NB4 (cell line): ENCODE measurements around the gene MYLK.

Experiments used
- DNase-seq: peaks from one replicate; pipeline ENCODE4 v3.0.0; 2010; ENCODE audit warnings: low read depth
- H3K4me3 ChIP-seq: one replicate; pipeline ENCODE4 v1.5.1; 2011; ENCODE audit warnings: mild to moderate bottlenecking, low read depth, low read length, moderate library complexity
- MYC ChIP-seq: IDR thresholded peaks from 2 replicates; pipeline ENCODE4 v1.6.1; 2011; ENCODE audit warnings: low read depth, low read length
- POLR2A ChIP-seq: IDR thresholded peaks from 2 replicates; pipeline ENCODE4 v1.6.1; 2011; ENCODE audit warnings: mild to moderate bottlenecking; ENCODE audit not compliant: insufficient read length; ENCODE audit errors: extremely low read depth
- TF ChIP-seq, protein P1 (sequence below): IDR thresholded peaks from 2 replicates; pipeline ENCODE4 v1.6.1; 2011; ENCODE audit warnings: low read depth, low read length
- TF ChIP-seq, protein P2 (sequence below): IDR thresholded peaks from one replicate; pipeline ENCODE4 v1.5.1; 2012; ENCODE audit warnings: low read depth, low read length

MYLK gene

DNA sequence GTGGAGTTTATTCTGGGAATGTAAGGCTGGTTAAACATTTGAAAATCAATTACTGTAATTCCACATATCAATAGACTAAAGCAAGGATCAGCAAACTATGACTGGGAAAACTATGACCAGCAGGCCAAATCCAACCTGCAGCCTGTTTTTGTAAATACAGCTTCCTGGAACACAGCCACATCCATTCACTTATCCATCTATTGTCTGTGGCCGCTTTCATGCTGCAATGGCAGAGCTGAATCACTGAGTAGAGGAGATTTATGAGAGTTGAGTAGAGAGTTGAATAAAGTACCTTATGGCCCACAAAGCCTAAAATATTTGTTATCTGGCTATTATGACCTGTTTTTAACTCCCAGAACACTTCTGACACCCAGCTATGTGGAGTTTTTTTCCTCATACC lies 12.2 kb downstream of the MYLK start:
- TF ChIP-seq, protein P1, sequence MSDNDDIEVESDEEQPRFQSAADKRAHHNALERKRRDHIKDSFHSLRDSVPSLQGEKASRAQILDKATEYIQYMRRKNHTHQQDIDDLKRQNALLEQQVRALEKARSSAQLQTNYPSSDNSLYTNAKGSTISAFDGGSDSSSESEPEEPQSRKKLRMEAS, result no peak
- TF ChIP-seq MYC (no peak), POLR2A (no peak)
- TF ChIP-seq, protein P2, sequence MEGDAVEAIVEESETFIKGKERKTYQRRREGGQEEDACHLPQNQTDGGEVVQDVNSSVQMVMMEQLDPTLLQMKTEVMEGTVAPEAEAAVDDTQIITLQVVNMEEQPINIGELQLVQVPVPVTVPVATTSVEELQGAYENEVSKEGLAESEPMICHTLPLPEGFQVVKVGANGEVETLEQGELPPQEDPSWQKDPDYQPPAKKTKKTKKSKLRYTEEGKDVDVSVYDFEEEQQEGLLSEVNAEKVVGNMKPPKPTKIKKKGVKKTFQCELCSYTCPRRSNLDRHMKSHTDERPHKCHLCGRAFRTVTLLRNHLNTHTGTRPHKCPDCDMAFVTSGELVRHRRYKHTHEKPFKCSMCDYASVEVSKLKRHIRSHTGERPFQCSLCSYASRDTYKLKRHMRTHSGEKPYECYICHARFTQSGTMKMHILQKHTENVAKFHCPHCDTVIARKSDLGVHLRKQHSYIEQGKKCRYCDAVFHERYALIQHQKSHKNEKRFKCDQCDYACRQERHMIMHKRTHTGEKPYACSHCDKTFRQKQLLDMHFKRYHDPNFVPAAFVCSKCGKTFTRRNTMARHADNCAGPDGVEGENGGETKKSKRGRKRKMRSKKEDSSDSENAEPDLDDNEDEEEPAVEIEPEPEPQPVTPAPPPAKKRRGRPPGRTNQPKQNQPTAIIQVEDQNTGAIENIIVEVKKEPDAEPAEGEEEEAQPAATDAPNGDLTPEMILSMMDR, result no peak
- DNase-seq, result no peak
- H3K4me3 ChIP-seq, result no peak overlapping the region

- no peak for TF ChIP-seq POLR2A
- TF ChIP-seq, protein P2, result no peak
- TF ChIP-seq, protein P1, result no peak
- no peak overlapping the region for H3K4me3 ChIP-seq
- no peak for DNase-seq
These were observed 14.1 kb downstream of the MYLK start for GRCh38 chr3:123870033-123870432.

- no peak for DNase-seq
- no peak for TF ChIP-seq POLR2A
- no peak for TF ChIP-seq MYC
- TF ChIP-seq, protein P1, result no peak
- TF ChIP-seq, protein P2, result no peak
- H3K4me3 ChIP-seq, result no peak overlapping the region
These were observed 15.0 kb downstream of the MYLK start for GRCh38 chr3:123869165-123869564.

GRCh38 chr3:123864706-123865105 lies 19.4 kb downstream of the MYLK start:
- TF ChIP-seq, protein P2, result no peak
- TF ChIP-seq POLR2A (no peak), MYC (no peak)
- TF ChIP-seq, protein P1, result no peak
- H3K4me3 ChIP-seq, result no peak overlapping the region
- DNase-seq, result no peak

GRCh38 chr3:123862152-123862551 lies 22.0 kb downstream of the MYLK start:
- DNase-seq, result no peak
- TF ChIP-seq MYC (no peak), POLR2A (no peak)
- TF ChIP-seq, protein P1, result no peak
- TF ChIP-seq, protein P2, result no peak
- H3K4me3 ChIP-seq, result no peak overlapping the region

DNA sequence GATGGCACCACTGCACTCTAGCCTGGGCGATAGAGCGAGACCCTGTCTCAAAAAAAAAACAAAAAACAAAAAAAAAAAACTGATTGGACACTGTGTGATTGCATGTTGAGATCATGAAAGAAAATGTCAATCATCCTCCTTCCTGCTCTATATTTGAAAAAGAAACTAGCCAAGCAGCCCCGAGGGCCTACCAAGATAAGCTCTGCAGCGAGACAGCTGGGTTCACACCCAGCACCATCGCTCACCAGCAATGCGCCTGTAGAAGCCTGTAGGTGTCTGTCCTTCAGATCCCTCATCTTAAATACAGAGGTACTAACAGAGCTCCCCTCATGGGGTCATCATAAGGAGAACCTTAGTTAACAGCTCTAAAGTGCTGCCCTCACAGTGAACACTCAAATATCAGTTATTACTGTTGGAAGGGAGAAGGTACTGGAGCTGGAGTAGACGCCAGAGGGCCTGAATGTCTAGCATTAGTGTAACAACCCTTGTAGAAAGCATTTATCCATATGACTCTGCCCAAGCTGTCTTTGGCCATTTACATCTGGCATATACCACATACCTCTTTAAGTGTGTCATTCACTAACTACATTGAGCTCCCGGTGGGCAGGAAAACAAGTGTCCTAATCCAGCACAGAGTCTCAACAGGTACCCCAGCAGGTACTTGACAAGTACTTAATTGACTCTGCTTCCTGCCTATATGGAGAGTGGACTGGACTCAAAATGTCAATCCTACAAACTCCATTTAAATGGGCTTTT lies 22.9 kb downstream of the MYLK start:
- no peak for TF ChIP-seq MYC
- no peak for TF ChIP-seq POLR2A
- TF ChIP-seq, protein P2, result no peak
- TF ChIP-seq, protein P1, result no peak
- H3K4me3 ChIP-seq, result no peak overlapping the region
- DNase-seq, result no peak
